Activated CD8-positive, alpha-beta T cell treated with anti-CD3 and anti-CD28 coated beads for 36 hours (primary cell): ENCODE results near the gene PRPF19. TPM values are rescaled to one million over a fixed set of nuclear protein-coding genes. Genes with fewer than 3 reads are reported as not detected.
A peak's percentile ranks its signal among the peaks of the same experiment; 100 is the strongest.

Experiments used
- ATAC-seq: fragments of 200-7000 bp; cut with Tn5 transposase; one replicate; pipeline ENCODE4 v1.10.0; 2021; ENCODE audit warnings: mild to moderate bottlenecking, moderate library complexity
- CTCF ChIA-PET: fragments of 350-600 bp; sonication (Branson Sonifier 250); formaldehyde crosslinking; loops from one replicate; lab custom pipeline; 2021; ENCODE audit warnings: antibody characterized with exemption; lab: Charles Lee
- POLR2A ChIA-PET: fragments of 350-600 bp; sonication (Branson Sonifier 250); formaldehyde crosslinking; loops from one replicate; lab custom pipeline; 2021; ENCODE audit warnings: antibody characterized with exemption; lab: Charles Lee
- DNase-seq: peaks from one replicate; pipeline ENCODE4 v3.0.0-alpha.2; 2020
- H3K27ac Mint-ChIP-seq: one replicate; pipeline ENCODE4 v1.8.0; 2021; ENCODE audit warnings: mild to moderate bottlenecking, mixed read lengths
- H3K27me3 Mint-ChIP-seq: one replicate; pipeline ENCODE4 v1.8.0; 2021; ENCODE audit warnings: mixed read lengths
- H3K36me3 Mint-ChIP-seq: one replicate; pipeline ENCODE4 v1.8.0; 2021; ENCODE audit warnings: low read depth, mixed read lengths
- H3K4me1 Mint-ChIP-seq: one replicate; pipeline ENCODE4 v1.8.0; 2021; ENCODE audit warnings: low read depth, mixed read lengths
- H3K4me3 Mint-ChIP-seq: one replicate; pipeline ENCODE4 v1.8.0; 2021; ENCODE audit warnings: mild to moderate bottlenecking, moderate library complexity, mixed read lengths
- H3K9me3 Mint-ChIP-seq: one replicate; pipeline ENCODE4 v1.8.0; 2021; ENCODE audit warnings: mixed read lengths
- intact Hi-C: fragments of 100-400 bp; cut with micrococcal nuclease; formaldehyde crosslinking; loops from one replicate; pipeline ENCODE4 v1.10.0; 2022
- total RNA-seq, 2 experiments: library from RNA; stranded (reverse); gene quantifications; one replicate each; pipeline ENCODE4 v1.2.3, GENCODE V29; 2021
- TF ChIP-seq, protein P1 (sequence below): fragments of 200-600 bp; IDR thresholded peaks from one replicate; pipeline ENCODE4 v1.8.0; 2022; ENCODE audit warnings: antibody characterized with exemption, mild to moderate bottlenecking

The PRPF19 gene
- total RNA-seq, 2 experiments from 2014 or later: 142 to 150 TPM

GRCh38 chr11:60872961-60873524, 33.3 kb downstream of the PRPF19 start:
- no peak overlapping the region for H3K4me3 Mint-ChIP-seq
- H3K9me3 Mint-ChIP-seq: no peaks in the 10 kb centered on the region
- no peaks in the 10 kb centered on the region for H3K36me3 Mint-ChIP-seq
- peaks cover 33% of the 10 kb centered on the region for H3K4me1 Mint-ChIP-seq
- TF ChIP-seq, protein P1, sequence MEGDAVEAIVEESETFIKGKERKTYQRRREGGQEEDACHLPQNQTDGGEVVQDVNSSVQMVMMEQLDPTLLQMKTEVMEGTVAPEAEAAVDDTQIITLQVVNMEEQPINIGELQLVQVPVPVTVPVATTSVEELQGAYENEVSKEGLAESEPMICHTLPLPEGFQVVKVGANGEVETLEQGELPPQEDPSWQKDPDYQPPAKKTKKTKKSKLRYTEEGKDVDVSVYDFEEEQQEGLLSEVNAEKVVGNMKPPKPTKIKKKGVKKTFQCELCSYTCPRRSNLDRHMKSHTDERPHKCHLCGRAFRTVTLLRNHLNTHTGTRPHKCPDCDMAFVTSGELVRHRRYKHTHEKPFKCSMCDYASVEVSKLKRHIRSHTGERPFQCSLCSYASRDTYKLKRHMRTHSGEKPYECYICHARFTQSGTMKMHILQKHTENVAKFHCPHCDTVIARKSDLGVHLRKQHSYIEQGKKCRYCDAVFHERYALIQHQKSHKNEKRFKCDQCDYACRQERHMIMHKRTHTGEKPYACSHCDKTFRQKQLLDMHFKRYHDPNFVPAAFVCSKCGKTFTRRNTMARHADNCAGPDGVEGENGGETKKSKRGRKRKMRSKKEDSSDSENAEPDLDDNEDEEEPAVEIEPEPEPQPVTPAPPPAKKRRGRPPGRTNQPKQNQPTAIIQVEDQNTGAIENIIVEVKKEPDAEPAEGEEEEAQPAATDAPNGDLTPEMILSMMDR: no peak
- no peaks in the 10 kb centered on the region for H3K27me3 Mint-ChIP-seq
- no peak overlapping the region for H3K27ac Mint-ChIP-seq
- DNase-seq (no peak), ATAC-seq (no peak)
- CTCF ChIA-PET: interaction anchor here (7.1 kb wide), 1 partner anchor 42 kb away, joined by 37 read pairs; no protein-coding TSS in a partner anchor
- intact Hi-C loops: no loop called here
- POLR2A ChIA-PET: interaction anchor here (1.1 kb wide), 1 partner anchor 9 kb away, joined by 3 read pairs; no protein-coding TSS in a partner anchor

GRCh38 chr11:60872124-60872960, 34.0 kb downstream of the PRPF19 start:
- H3K36me3 Mint-ChIP-seq: no peaks in the 10 kb centered on the region
- no peak for ATAC-seq

DNA sequence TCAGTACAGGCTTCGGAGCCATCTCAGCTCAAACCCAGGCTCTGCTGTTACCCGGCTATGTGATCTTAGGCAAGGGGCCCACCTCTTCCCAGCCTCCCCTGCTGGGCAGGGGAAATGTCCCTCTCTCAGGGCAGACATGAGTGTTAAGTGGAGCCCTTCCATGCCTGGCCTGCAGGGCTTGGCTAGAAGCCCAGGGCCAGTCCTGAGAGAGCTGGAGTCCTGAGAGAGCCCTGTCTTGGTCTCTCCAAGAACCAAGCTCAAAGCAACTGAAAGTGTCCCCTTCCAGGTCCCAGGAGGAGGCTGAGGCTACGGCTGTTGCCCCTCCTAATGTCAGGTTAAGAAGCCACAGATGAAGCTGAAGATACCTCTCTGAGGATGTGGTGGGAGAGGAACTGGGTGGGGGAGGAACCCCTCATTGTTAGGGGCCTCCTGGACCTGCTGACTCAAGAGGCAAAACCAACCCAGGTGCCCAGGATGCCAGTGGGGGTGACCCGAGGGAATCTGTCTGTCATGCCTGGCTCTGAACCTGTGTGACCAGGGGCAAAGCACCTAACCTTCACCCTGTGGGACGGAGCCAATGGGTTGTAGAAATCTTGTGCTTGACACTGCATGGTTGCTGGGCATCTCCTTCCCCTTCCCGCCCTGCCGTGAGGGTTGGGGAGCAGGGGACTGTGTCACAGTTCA, 34.9 kb downstream of the PRPF19 start:
- ChIA-PET CTCF (interaction anchor here (0.7 to 7.1 kb wide), 6 partner anchors 11 to 96 kb away, joined by 3 to 37 read pairs (median 4); partner anchors contain the start of gene PRPF19), POLR2A (interaction anchor here (0.8 to 1.5 kb wide), 5 partner anchors 11 to 34 kb away, joined by 3 to 7 read pairs (median 6); partner anchors contain the start of gene PRPF19)
- DNase-seq (peak; percentile 52), ATAC-seq (peak; percentile 75)
- Mint-ChIP-seq H3K27ac (no peak overlapping the region), H3K4me1 (peaks cover 33% of the 10 kb centered on the region), H3K9me3 (no peaks in the 10 kb centered on the region), H3K36me3 (no peaks in the 10 kb centered on the region), H3K4me3 (no peak overlapping the region), H3K27me3 (no peaks in the 10 kb centered on the region)
- intact Hi-C loops: no loop called here
- TF ChIP-seq, protein P1: no peak

More at GRCh38 chr11:60872124-60872960, 34.0 kb downstream of the PRPF19 start:
- POLR2A ChIA-PET: interaction anchor here (1.0 to 1.5 kb wide), 4 partner anchors 9 to 33 kb away, joined by 3 to 7 read pairs (median 5); partner anchors contain the start of gene PRPF19
- no peak overlapping the region for H3K27ac Mint-ChIP-seq
- no peaks in the 10 kb centered on the region for H3K27me3 Mint-ChIP-seq
- TF ChIP-seq, protein P1: no peak
- no peak overlapping the region for H3K4me3 Mint-ChIP-seq
- CTCF ChIA-PET: interaction anchor here (1.1 to 7.1 kb wide), 3 partner anchors 15 to 97 kb away, joined by 3 to 37 read pairs (median 6); no protein-coding TSS in a partner anchor
- no peak for DNase-seq
- H3K4me1 Mint-ChIP-seq: peaks cover 33% of the 10 kb centered on the region
- H3K9me3 Mint-ChIP-seq: no peaks in the 10 kb centered on the region
- intact Hi-C loops: no loop called here

GRCh38 chr11:60870733-60871377, 35.5 kb downstream of the PRPF19 start:
- intact Hi-C loops: no loop called here
- no peak overlapping the region for H3K27ac Mint-ChIP-seq
- ChIA-PET CTCF (interaction anchor here (0.7 to 7.1 kb wide), 5 partner anchors 10 to 95 kb away, joined by 3 to 37 read pairs (median 3); partner anchors contain the start of gene PRPF19), POLR2A (interaction anchor here (0.7 to 1.5 kb wide), 5 partner anchors 10 to 445 kb away, joined by 3 to 6 read pairs (median 4); no protein-coding TSS in a partner anchor)
- peak; percentile 28 for DNase-seq
- no peaks in the 10 kb centered on the region for H3K27me3 Mint-ChIP-seq
- peaks cover 33% of the 10 kb centered on the region for H3K4me1 Mint-ChIP-seq
- no peaks in the 10 kb centered on the region for H3K9me3 Mint-ChIP-seq
- ATAC-seq: peak; percentile 31
- H3K4me3 Mint-ChIP-seq: no peak overlapping the region
- TF ChIP-seq, protein P1: no peak
- no peaks in the 10 kb centered on the region for H3K36me3 Mint-ChIP-seq
